Keratinocyte (primary cell): ENCODE measurements around the gene TNRC18. TPM values are rescaled to one million over a fixed set of nuclear protein-coding genes. Genes with fewer than 3 reads are reported as not detected.

ENCODE experiments used
- DNase-seq: peaks from one replicate; pipeline ENCODE4 v3.0.0-alpha.2; 2011; ENCODE audit warnings: low read depth, missing footprints, low spot score
- FAIRE-seq: peaks from 2 replicates; lab custom pipeline; 2011; peaks lifted over from hg19 to GRCh38; lab: Jason Lieb, UNC
- H2AFZ ChIP-seq: 2 replicates; pipeline ENCODE4 v1.6.0; 2012; ENCODE audit warnings: low read length, control low read depth, inconsistent platforms; ENCODE audit not compliant: control insufficient read depth
- H3K27ac ChIP-seq: 2 replicates; pipeline ENCODE4 v1.5.1; 2011; ENCODE audit warnings: low read length; ENCODE audit not compliant: control insufficient read depth, insufficient read depth
- H3K27me3 ChIP-seq: 3 replicates; pipeline ENCODE4 v1.6.0; 2011; ENCODE audit warnings: low read length; ENCODE audit not compliant: control insufficient read depth, insufficient read depth; ENCODE audit errors: extremely low read depth
- H3K36me3 ChIP-seq, 2 experiments: 2 replicates in 1 of 2; 3 replicates in 1 of 2; pipeline ENCODE4 v1.5.1; 2011; ENCODE audit warnings: low read length in 2 of 2, mild to moderate bottlenecking in 1 of 2; ENCODE audit not compliant: control insufficient read depth in 2 of 2, insufficient read depth in 2 of 2; ENCODE audit errors: extremely low read depth in 1 of 2
- H3K4me1 ChIP-seq: 3 replicates; pipeline ENCODE4 v1.5.1; 2011; ENCODE audit warnings: low read length; ENCODE audit not compliant: control insufficient read depth, insufficient read depth; ENCODE audit errors: extremely low read depth
- H3K4me2 ChIP-seq: 3 replicates; pipeline ENCODE4 v1.6.0; 2011; ENCODE audit warnings: low read depth, low read length; ENCODE audit not compliant: control insufficient read depth, insufficient read depth; ENCODE audit errors: extremely low read depth
- H3K4me3 ChIP-seq, 3 experiments: fragments of 200-600 bp in 1 of 3; sonication (generic) in 1 of 3; 2 replicates in 2 of 3; 3 replicates in 1 of 3; pipeline ENCODE4 v1.5.1; 2011 to 2016; ENCODE audit warnings: low read length in 3 of 3, mild to moderate bottlenecking in 3 of 3, control low read depth in 2 of 3, inconsistent platforms in 1 of 3, low read depth in 1 of 3, mixed read lengths in 1 of 3, mixed run types in 1 of 3, moderate library complexity in 1 of 3; ENCODE audit not compliant: control insufficient read depth in 2 of 3, insufficient read depth in 2 of 3; ENCODE audit errors: extremely low read depth in 1 of 3
- H3K79me2 ChIP-seq: 2 replicates; pipeline ENCODE4 v1.6.0; 2012; ENCODE audit warnings: low read length; ENCODE audit not compliant: control insufficient read depth, insufficient read depth
- H3K9ac ChIP-seq: 3 replicates; pipeline ENCODE4 v1.6.0; 2011; ENCODE audit warnings: low read length; ENCODE audit not compliant: control insufficient read depth, insufficient read depth; ENCODE audit errors: extremely low read depth
- H3K9me1 ChIP-seq: 3 replicates; pipeline ENCODE4 v1.6.0; 2011; ENCODE audit warnings: low read length; ENCODE audit not compliant: control insufficient read depth, insufficient read depth; ENCODE audit errors: extremely low read depth
- H3K9me3 ChIP-seq: 2 replicates; pipeline ENCODE4 v1.5.1; 2012; ENCODE audit warnings: low read depth, low read length; ENCODE audit not compliant: control insufficient read depth
- H4K20me1 ChIP-seq: 3 replicates; pipeline ENCODE4 v1.6.0; 2011; ENCODE audit warnings: low read length; ENCODE audit not compliant: control insufficient read depth, insufficient read depth; ENCODE audit errors: extremely low read depth
- CTCF ChIP-seq, 3 experiments: IDR thresholded peaks in 1 of 3; conservative IDR thresholded peaks in 1 of 3; optimal IDR thresholded peaks in 1 of 3; 2 replicates in 2 of 3; 3 replicates in 1 of 3; pipeline versions ENCODE3 to v1.5.1; 2011; ENCODE audit warnings: low read length in 3 of 3, mild to moderate bottlenecking in 3 of 3, moderate library complexity in 2 of 3, control low read depth in 1 of 3, inconsistent platforms in 1 of 3; ENCODE audit not compliant: insufficient read depth in 2 of 3; ENCODE audit errors: extremely low read depth in 1 of 3
- EZH2 ChIP-seq: IDR thresholded peaks from one replicate; pipeline ENCODE4 v1.6.1; 2012; ENCODE audit warnings: inconsistent platforms, mild to moderate bottlenecking, low read length, moderate library complexity
- dilution Hi-C: fragments of 300-500 bp; cut with MboI; formaldehyde crosslinking; loops from one replicate; pipeline ENCODE4 v1.7.0; 2020; ENCODE audit warnings: low sequenced_read_pairs; ENCODE audit not compliant: extremely low pct_ligation_motif_present
- polyA plus RNA-seq, 5 experiments: library from polyadenylated mRNA; depleted of rRNA in 3 of 5; stranded (reverse) in 3 of 5; stranded (forward) in 1 of 5; unstranded in 1 of 5; fragments of >200 nt; gene quantifications; 1 replicate in 1 of 5; 2 replicates in 3 of 5; 3 replicates in 1 of 5; pipeline versions ENCODE4 v1.2.1 to v1.2.3, GENCODE V29; 2011 to 2012; ENCODE audit warnings: missing spikeins in 2 of 5, low read depth in 1 of 5, low replicate concordance in 1 of 5

The TNRC18 gene
- polyA plus RNA-seq, 1 donor (not counting 4 experiments of a cell fraction or from before 2014, with no cell fraction given): 13.2 TPM

GRCh38 chr7:5377816-5378215 is 45.8 kb downstream of the TNRC18 start:
- no peaks in the 10 kb centered on the region for H3K9me3 ChIP-seq
- peaks cover 89% of the 10 kb centered on the region for H3K79me2 ChIP-seq
- no peaks in the 10 kb centered on the region for H3K27me3 ChIP-seq
- FAIRE-seq: no peak
- dilution Hi-C loops: no loop called here
- no peak overlapping the region for H3K9ac ChIP-seq
- H3K4me2 ChIP-seq: no peak overlapping the region
- DNase-seq: no peak
- H3K27ac ChIP-seq: no peak overlapping the region
- no peaks in the 10 kb centered on the region for H3K9me1 ChIP-seq
- H4K20me1 ChIP-seq: peaks cover 38% of the 10 kb centered on the region
- H3K4me3 ChIP-seq: no peak overlapping the region
- TF ChIP-seq CTCF (optimal IDR thresholded peaks at IDR 0.05 in 1 of 3, IDR thresholded peaks at IDR 0.05 in 1 of 3, conservative IDR thresholded peaks at IDR 0.05 in 1 of 3; ENCODE audit: extremely low read depth in 1 of 3, insufficient read depth in 2 of 3, low read length in 3 of 3) (no peak), EZH2 (no peak)
- no peaks in the 10 kb centered on the region for H3K4me1 ChIP-seq
- peaks cover 22 to 26% of the 10 kb centered on the region in 2 experiments for H3K36me3 ChIP-seq
- no peak overlapping the region for H2AFZ ChIP-seq

- H3K4me1 ChIP-seq: no peaks in the 10 kb centered on the region
- no peak overlapping the region for H3K27ac ChIP-seq
- no peak for DNase-seq
- TF ChIP-seq CTCF (optimal IDR thresholded peaks at IDR 0.05 in 1 of 3, IDR thresholded peaks at IDR 0.05 in 1 of 3, conservative IDR thresholded peaks at IDR 0.05 in 1 of 3; ENCODE audit: extremely low read depth in 1 of 3, insufficient read depth in 2 of 3, low read length in 3 of 3): no peak
- TF ChIP-seq EZH2: no peak
- no peak overlapping the region for H3K4me2 ChIP-seq
- no peaks in the 10 kb centered on the region for H3K9me1 ChIP-seq
- no peak overlapping the region for H3K9ac ChIP-seq
- dilution Hi-C loops: no loop called here
- H3K4me3 ChIP-seq: no peak overlapping the region
- FAIRE-seq: no peak
- H4K20me1 ChIP-seq: peaks cover 36% of the 10 kb centered on the region
- no peak overlapping the region for H2AFZ ChIP-seq
- H3K36me3 ChIP-seq: peaks cover 23 to 24% of the 10 kb centered on the region in 2 experiments
- peaks cover 87% of the 10 kb centered on the region for H3K79me2 ChIP-seq
- H3K9me3 ChIP-seq: no peaks in the 10 kb centered on the region
- no peaks in the 10 kb centered on the region for H3K27me3 ChIP-seq
Observed at GRCh38 chr7:5377279-5377678, 46.4 kb downstream of the TNRC18 start.
